Stimulated activated CD8-positive, alpha-beta memory T cell treated with anti-CD3 and anti-CD28 coated beads, Interleukin-2, amount 100 ng/mL, for 48 hours (primary cell): ENCODE results near the gene YBX1.
"Not testable (repeated sequence)": the region's sequence is repeated elsewhere in the genome, so short reads cannot be mapped to it uniquely, and the experiment has no call there.

Experiments used
- DNase-seq, 2 donors: peaks; one replicate each; pipeline ENCODE4 v3.0.0-alpha.2; 2020; ENCODE audit warnings: low read depth in 2 of 2

Gene YBX1

DNA sequence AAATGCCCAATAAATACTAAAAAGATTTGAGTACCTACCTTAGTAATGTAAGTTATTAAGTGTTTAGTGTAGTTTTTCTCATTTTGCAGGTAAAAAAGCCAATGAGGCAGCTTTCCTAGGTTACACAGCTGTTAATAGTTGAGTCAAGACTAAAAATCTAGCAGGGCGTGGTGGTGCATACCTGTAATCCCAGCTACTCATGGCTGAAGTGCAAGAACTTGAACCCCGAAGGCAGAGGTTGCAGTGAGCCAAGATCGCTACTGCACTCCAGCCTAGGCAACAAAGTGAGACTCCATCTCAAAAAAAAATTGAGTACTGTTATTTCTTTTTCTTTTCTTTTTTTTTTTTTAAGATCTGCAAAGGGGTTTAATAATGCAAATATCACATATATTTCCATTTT lies 7.7 kb downstream of the YBX1 start:
- no peak for DNase-seq

DNA sequence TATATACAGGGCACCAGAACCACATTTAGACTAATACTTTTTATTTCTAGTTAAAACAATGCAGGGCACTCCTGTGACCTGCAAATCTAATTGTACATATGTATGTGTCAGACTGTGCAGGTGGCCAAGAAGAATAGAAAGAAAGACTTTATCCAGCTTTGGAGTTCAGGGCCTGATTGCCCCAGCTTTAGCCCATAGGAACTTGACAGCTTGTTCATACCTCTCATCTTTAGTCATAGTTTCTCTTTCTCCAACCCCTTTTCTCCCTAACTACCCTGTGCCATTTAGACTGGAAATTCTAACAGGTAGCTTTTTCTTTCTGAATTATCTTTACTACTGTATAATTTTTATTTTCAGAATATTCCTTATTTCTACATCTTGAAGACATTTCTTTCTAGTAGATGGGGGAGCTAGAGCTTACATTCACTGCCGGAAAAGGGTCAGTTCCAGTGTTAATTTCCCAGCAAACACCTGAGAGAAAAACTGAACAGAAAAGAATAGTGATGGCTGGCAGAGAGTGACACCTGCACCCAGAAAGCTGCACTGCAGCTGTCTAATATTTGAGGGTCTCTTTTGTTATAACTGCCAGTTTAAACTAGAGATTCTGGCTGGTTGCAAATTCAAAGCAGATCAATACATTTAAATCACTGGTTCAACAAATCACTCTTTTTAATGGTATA lies 8.4 kb downstream of the YBX1 start:
- DNase-seq: no peak

DNA sequence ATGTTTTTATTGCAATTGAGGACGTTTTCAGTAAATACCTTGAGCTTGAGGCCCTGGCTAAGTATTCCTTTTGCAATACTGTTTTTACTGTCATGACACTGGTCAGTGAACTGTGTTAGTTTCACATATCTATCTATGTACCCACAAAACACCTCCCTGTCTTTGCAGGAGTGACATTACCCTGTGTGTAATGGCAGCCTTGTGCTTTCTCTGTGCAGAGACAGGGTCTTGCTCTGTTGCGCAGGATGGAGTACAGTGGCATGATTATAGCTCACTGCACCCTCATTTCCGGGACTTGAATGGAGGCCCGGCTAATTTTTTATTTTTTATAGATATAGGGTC lies 8.9 kb downstream of the YBX1 start:
- DNase-seq: no peak

DNA sequence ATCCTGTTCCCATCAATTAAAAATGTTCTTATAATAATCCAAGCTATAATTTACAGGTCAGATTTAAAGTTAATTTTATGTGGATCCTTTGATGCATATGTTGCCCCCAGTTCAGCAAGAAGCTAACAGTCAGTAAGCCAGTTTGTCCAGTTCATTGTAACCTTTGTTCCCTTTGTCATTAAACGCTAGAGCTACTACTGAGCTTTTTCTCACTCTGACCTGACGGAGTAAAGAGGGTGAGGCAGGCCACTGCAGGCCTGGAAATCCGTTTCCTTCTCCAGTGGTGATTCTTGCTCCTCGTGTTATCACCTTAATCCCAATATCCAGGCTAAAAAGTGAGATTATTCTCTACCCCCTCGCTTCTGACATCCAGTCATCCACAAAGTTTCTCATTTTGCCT lies 10.2 kb downstream of the YBX1 start:
- no peak for DNase-seq

DNA sequence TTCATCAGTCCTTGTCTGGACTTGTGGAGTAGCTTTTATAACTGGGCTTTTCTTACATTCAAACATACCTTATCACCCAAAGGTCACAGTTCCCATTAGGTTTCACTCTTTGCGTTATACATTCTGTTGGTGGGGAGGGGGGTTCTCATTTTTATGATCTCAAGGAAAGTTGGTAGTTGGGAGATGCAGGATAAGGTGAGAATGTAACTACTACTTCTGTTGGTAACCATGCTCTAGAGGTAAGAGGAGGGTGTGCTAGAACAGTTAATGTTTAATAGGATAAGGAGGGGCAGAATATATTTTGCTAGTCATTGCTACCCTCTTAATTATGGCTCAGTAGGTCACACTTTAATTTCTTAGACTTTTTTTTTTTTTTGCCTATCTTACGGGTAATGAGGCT lies 10.7 kb downstream of the YBX1 start:
- no peak for DNase-seq

DNA sequence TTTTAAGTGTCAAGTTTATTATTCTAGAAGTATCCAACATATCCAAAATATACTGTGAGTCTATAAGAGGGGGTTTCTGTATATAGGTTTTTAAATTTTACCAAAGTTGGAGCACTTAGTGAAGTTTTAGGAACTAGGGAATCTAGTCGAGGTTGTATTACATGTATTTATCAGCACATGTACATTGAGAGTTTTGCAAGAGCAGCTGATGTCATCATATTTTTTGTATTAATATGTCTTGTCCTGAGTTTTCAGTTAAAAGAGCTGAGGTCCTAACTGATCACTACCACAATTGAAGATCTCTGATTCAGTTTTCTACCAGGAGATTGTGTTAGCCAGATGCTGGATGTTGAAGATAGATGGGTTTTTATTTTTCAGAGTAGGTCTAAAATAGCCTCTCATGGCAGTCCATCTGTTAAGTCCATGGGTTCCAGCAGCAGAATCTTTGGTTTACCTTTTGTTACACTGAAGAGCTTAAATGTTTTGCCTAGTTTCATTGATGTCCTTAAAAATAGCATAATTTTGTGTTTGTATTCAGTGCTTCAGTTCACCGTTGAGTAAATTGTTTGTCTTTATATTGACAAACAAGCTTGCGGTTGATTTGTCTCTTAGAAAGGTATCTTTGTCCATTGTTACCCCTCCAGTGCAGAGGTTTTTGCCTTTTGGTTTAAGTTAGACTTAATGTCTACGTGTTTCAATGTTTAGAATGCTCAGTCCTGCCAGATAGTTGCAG lies 16.0 kb downstream of the YBX1 start:
- DNase-seq: no peak

DNA sequence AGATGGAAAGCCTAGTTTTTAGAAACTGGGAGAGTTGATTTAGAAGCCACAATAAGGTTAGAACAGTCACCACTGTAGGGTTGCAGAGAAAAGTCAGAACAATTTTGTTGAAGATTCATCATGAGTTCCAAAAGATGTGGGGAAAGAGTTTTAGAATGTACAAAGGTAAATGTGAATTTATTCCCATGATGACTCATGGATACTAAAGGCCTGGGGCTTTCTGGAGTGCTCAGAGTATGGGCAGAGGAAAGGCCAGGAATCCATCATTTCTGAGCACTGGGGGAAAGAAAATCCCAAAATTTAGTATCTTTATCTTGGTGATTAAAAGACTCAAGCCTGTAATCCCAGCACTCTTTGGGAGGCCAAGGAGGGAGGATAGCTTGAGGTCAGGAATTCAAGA lies 17.8 kb downstream of the YBX1 start:
- no peak for DNase-seq

DNA sequence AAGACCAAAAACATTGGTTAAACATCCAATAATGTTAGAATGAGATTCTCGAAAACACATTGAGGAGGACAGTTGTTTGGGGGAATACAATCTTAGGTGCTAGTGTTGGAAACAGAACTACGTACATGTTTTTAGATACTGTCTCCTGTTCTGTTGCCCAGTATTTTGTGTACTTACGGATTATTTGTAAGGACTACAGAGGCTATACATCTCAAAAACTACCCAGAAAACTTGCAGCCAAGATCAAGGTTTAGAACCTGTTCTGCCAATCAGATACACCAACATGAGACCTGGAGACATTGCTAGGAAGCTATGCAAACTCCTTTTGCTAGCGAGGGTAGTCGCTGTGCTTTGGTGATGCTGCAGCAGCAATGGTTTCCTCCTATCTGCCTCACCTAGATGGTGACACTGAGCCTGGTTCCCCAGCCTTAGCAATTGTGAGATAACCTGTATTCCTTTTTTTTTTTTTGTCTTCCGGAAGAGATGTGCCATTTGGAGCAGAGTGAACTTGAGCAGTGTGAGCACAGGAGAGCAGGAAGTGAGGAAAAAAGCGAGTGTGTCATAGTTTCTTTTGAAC lies 21.8 kb downstream of the YBX1 start:
- no peak for DNase-seq

DNA sequence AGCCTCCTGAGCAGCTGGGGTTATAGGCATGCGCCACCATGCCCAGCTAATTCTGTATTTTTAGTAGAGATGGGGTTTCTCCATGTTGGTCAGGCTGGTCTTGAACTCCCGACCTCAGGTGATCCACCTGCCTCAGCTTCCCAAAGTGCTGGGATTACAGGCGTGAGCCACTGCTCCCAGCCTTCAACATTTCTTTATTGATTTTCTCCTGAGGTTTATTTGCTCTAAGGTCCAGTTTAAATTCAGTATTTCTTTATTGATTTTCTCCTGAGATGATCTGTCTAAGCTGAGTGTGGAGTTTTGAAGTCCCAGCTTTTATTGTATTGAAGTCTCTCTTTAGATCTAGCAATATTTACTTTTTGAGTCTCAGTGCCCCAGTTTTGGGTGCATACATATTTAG lies 30.6 kb downstream of the YBX1 start:
- DNase-seq: not testable (repeated sequence)

DNA sequence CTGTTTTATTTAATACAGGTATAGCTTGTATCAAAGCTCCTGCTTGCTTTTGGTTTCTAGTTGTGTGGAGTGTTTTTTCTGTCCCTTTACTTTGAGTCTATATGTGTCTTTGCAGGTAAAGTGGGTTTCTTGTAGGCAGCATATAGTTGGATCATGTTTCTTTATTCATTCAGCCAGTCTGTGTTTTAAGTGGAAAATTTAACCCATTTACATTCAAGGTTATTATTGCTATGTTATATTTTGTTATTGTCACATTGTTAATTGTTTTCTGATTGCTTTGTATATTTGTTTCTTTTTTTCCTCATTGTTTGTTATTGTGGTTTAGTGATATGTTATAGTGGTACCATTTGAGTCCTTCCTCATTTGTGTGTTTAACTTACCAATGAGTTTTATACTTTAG lies 31.1 kb downstream of the YBX1 start:
- no peak for DNase-seq

DNA sequence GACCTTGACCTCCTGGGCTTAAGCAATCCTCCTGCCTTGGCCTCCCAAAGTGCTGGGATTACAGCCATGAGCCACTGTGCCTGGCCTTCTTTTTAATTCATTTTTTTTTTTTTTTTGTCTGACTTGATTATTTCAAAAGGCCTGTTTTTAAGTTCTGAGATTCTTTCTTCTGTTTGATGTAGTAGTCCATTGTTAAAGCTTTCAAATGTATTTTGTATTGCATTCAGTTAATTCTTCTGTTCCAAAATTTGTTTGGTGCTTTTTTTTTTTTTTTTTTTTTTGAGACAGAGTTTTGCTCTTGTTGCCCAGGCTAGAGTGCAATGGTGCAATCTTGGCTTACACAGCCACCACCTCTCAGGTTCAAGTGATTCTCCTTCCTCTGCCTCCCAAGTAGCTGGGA lies 32.2 kb downstream of the YBX1 start:
- DNase-seq: not testable (repeated sequence)

DNA sequence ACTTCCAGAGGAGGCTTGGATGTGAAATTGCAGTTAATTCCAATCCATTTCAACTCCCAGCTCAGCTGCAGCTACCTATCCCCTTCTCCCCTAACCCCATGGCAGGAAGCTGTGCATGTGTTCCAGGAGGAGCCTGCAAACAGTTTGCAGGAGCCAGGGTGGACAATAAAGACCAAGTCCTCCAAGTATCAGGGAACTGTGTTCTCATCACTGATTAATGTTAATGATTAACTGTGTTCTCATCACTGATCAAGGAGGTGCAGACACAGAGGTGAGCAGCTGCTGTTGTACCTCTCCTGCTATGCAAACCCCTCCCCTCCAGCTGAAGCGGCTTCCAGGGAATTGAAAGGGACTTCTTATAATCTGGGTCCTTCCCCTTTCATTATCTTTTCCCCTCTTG lies 38.6 kb downstream of the YBX1 start:
- DNase-seq: no peak

DNA sequence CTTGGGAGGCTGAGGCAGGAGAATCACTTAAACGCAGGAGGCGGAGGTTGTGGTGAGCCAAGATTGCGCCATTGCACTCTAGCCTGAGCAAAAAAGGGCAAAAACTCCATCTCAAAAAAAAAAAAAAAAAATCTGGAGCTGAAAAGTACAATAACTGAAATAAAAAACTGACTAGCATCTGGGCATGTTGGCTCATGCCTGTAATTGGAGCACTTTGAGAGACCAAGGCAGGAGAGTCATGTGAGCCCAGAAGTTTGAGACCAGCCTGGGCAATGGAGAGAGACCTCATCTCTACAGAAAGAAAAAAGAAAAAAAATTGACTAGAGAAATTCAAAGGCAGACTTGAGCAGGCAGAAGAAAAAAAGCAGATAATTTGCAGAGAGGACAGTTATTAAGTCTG lies 39.7 kb downstream of the YBX1 start:
- DNase-seq: no peak

DNA sequence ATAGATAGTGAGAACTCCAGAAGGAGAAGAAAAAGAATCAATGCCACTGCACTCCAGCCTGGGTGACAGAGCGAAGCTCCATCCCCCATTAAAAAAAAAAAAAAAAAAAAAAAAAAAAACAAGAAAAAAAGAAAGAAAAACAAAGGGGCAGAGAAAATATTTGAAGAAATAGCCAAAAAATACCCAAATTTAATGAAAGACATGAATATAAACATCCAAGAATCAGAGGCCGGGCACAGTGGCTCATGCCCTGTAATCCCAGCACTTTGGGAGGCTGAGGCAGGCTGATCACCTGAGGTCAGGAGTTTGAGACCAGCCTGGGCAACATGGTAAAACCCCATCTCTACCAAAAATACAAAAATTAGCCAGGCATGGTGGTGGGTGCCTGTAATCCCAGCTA lies 40.2 kb downstream of the YBX1 start:
- not testable (repeated sequence) for DNase-seq

DNA sequence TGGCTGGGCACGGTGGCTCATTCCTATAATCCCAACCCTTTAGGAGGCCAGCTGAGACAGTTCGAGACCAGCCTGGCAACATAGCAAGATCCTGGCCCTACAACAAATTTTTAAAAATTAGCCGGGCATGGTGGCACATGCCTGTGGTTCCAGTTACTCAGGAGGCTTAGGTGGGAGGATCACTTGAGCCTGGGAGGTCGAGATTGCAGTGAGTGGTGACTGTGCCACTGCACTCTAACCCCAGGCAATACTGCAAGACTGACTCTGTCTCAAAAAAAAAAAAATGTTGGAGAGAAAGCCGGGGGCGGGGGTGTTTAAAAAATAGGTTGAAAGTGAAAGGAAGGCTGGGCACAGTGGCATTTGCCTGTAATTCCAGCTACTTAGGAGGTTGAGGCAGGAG lies 41.3 kb downstream of the YBX1 start:
- no peak for DNase-seq

DNA sequence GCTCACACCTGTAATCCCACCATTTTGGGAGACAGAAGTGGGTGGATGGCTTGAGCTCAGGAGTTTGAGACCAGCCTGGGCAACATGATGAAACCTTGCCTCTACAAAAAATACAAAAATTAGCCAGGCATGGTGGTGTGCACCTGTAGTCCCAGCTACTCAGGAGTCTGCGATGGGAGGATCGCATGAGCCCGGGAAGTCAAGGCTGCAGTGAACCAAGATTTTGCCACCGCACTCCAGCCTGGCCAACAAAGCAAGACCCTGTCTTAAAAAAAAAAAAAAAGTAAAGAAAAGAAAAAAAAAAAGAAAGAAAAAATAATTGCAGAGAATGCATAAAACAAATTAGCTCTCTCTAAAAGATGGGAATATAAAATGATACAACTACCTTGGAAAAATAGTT lies 43.6 kb downstream of the YBX1 start:
- DNase-seq: not testable (repeated sequence)

DNA sequence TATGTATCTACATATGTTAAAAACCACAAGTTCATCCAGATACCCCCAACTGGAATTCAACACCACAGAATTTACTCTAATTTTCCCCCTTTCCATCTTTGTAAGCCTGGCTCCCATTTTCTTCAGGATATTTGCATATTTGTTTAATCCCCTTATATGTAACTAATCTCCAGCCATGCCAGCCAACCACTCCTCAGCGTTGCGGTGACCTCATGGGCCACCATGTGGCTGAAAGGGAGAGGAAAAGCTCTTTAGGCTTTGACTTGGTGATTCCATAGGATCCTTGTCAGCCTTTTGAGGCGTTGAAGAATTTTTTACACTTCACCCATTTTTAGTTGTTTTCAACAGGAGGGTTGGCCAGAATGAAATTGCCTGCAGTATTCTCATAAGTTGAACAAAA lies 47.8 kb downstream of the YBX1 start:
- no peak for DNase-seq

DNA sequence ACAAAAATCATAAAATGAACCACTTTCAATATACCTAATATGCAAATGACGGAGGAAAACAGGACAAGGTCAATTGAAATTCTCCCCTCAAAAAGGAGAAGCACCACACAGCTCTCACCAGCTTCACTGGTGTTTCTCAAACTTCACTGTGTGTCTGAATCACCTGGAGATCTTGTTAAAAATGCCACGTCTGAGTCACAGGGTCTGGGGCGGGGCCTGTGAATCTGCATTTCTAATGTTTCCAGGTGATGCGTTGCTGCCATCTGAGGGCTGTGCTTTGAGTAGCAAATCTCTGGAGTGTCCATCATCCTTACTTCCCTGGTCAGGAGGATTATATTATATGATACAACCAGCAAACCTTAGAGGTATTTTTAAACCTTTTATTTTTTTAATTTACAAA lies 48.8 kb downstream of the YBX1 start:
- DNase-seq: peak; percentile 30 to 51

DNA sequence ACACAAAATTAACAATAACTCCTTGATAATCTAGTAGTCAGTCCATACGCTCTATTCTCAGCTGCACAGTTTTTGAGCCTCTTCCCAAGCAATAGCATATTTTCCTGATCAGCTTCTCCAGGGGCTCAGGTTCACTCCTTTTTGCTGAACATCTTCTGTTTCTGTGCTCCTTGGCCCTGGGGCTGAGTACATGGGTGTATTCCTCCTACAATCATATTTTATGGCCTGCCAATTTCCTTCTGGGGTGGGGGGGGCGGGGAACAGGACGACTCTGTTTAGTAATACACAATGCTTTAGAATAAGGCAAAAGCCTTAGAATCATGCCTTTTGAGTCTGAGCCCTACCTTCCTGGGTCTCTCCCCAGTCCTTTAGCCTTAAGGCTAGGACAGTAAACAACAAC lies 49.4 kb downstream of the YBX1 start:
- no peak for DNase-seq

DNA sequence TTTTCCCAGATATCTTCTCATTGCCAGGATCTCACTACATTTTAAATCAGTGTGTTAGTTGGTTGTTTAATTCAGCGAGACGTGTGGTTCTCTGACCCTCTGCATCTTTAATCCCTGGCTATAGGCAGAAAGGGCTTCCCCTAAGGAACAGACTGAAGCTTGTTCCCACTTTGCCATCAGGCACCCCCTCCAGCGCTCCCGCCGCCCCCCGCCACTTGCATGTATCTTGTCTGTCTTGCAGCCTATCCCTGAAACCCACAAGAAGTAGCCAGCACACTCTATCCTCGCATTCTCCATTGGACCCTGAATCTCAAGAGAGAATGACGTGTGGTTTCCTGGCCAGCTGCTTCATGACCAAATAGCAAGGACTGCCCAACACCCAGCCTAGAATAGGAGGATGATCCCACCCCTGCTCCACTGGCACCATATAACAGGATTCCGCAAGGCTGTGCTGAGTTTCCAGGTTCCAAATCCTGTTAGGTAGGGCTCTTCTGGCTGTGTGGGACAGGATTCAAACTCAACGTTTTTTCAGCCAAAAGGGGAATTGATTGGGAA lies 50.0 kb downstream of the YBX1 start:
- no peak for DNase-seq

DNA sequence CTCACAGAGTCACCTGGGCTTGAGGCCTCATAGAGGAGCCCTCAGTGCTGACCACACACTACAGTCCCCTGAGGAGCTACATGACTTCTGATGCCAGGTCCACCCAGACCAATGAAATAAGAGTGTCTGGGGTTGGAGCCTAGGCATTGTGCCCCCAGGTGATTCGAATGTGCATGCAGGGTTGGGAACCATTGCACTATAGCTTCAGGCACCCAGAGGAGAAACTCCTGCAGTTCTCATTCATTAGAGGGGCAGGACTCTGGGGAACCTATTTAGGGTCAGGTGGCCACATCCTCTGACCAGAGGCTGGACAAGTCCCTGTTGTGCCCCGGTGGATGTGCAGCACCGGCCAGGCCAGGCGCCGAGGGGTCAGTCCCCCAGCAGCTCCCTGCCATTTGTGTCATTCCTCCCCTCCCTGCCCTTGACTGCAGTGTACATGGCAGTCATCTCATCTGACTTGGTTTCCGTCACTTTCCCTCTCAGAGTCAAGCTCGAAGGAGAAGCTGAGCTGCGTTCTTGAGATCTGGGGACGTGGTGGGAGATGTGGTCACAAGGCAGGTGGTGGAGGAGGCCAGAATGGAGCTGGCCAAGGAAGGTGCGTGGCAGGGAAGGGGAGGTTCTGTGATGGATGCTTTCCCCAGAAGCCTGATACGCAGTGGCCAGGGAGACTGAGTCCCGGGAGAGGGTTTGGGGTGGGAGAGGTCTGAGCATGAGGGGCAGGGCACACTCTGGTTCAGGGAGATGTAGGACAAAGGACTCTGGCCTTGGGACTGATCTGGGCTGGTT lies 51.4 kb downstream of the YBX1 start:
- no peak for DNase-seq
